H1 (cell line): ENCODE data around the gene GJC2. TPM values are rescaled to one million over a fixed set of nuclear protein-coding genes. Genes with fewer than 3 reads are reported as not detected.

Experiments
- ATF2 ChIP-seq: IDR thresholded peaks from 2 replicates; pipeline ENCODE4 v1.6.1; 2012; ENCODE audit warnings: low read length, inconsistent platforms
- ATF3 ChIP-seq: IDR thresholded peaks from 2 replicates; pipeline ENCODE4 v1.6.1; 2011; ENCODE audit warnings: low read depth, mild to moderate bottlenecking, low read length; ENCODE audit not compliant: insufficient read depth
- polyA plus RNA-seq, 7 experiments: library from polyadenylated mRNA; depleted of rRNA in 3 of 7; stranded (reverse) in 5 of 7; unstranded in 2 of 7; fragments of >200 nt in 5 of 7; fragments of 200-250 nt in 2 of 7; gene quantifications; 1 replicate in 5 of 7; 2 replicates in 1 of 7; 4 replicates in 1 of 7; pipeline versions ENCODE4 v1.2.1 to v1.2.3, GENCODE V29; 2011 to 2013; ENCODE audit warnings: missing spikeins in 2 of 7, mixed read lengths in 2 of 7
- total RNA-seq: library from RNA; stranded (reverse); fragmentation: NEBNext Ultra II Directional; extraction: Animal tissue kit (Norgen Biotek cat#: 25700); gene quantifications from 2 replicates; pipeline ENCODE4 v1.2.1, GENCODE V29; 2021

The GJC2 gene
- total and polyA plus RNA-seq, 2 of the 8 experiments (the other 6 are each of a cell fraction or from before 2014, with no cell fraction given): 0.17 to 0.54 TPM

- no peak for TF ChIP-seq ATF3
- no peak for TF ChIP-seq ATF2
Measured at GRCh38 chr1:228204958-228205357, 55.2 kb downstream of the GJC2 start (continued).
